HG03039 (cell line): Measurements from ENCODE around the gene C6orf58.
A peak's percentile ranks its signal among the peaks of the same experiment; 100 is the strongest.

Experiments used
- ATAC-seq: cut with Tn5 transposase; IDR thresholded peaks from one replicate; pipeline ENCODE4 v1.9.1; 2021; ENCODE audit warnings: mild to moderate bottlenecking, moderate library complexity; ENCODE audit not compliant: unreplicated experiment

The C6orf58 gene

DNA sequence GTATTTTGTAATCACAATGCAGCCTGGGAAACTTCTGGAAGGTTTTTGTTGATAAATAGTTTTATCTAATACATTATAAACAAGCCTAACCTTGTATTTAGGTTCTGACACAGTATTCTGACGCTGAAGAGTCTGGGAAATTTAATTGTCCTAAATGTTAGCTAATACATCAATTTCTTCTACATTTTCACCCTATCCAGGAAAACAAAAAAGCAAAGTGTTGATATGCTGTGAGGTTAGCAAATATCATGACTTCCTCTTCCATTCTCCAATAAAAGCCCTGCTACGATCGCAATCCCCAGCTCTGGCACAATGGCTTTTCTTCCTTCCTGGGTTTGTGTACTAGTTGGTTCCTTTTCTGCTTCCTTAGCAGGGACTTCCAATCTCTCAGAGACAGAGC, at the start of gene C6orf58:
TSS of gene C6orf58 (plus strand) at position 301 of the 400 bp plus-strand sequence. CDS start at position 313, 12 bp downstream.
- no peak for ATAC-seq

DNA sequence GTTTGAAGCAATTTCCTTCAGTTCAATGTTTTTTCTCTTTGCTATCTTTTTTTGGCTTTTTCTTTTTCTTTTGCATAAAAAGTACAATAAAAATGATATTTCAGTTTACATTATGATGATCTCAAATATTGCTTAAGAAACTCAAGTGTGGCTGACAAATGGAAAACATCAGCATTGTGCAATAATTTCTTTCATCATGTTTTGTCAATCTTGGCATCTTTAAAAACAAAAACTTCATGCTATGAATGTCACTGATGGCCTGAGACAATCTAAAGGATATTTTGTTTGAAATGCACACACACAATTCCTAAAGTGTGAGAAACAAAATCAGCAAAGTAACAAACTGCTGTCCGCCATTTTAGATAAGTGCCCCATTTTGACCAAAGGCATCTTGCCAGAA, 44.0 kb upstream of the C6orf58 start:
- no peak for ATAC-seq

DNA sequence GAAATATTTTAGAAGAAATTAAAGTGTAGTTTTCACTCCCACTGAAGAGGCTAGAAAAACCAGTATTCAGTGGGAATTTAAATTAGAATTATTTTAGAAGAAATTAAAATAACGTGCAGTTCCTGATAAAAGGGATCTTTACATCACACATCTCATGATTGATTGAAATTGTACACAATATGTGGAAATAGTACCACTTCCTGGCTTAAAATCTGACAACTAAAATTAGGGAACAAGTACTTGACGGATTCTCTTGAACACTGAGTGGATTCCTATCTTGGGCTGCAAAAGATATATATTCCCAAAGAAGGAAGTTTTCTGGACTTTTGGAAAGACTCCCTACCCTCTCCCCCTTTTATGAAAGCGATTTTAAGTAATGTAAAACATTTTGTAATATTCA, 43.2 kb upstream of the C6orf58 start:
- no peak for ATAC-seq

DNA sequence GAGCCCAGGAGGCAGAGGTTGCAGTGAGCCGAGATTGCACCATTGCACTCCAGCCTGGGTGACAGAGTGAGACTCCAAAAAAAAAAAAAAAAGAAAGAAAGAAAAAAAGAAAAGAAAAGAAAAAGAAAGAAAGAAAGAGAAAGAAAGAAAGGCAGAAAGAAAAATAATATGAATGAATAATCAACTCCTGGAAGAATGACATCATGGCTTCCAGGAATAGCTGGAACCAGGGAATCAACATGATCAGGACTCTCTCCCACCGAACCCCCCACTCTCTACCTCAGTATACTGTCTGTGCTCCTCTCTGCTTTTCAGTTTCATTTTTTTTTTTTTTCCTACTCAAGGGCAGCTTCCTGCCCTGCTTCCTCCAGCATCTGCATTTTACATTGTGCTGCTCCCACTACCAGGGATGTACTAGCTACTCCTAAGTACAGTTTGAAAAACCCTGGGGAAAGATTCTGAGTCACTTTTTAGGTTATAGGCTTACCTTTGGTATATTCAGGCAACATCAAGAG, 38.2 kb upstream of the C6orf58 start:
- ATAC-seq, result no peak

- no peak for ATAC-seq
Observed at GRCh38 chr6:127539272-127539671, 37.7 kb upstream of the C6orf58 start.

- ATAC-seq, result no peak
Observed at GRCh38 chr6:127547215-127547614, 29.8 kb upstream of the C6orf58 start.

DNA sequence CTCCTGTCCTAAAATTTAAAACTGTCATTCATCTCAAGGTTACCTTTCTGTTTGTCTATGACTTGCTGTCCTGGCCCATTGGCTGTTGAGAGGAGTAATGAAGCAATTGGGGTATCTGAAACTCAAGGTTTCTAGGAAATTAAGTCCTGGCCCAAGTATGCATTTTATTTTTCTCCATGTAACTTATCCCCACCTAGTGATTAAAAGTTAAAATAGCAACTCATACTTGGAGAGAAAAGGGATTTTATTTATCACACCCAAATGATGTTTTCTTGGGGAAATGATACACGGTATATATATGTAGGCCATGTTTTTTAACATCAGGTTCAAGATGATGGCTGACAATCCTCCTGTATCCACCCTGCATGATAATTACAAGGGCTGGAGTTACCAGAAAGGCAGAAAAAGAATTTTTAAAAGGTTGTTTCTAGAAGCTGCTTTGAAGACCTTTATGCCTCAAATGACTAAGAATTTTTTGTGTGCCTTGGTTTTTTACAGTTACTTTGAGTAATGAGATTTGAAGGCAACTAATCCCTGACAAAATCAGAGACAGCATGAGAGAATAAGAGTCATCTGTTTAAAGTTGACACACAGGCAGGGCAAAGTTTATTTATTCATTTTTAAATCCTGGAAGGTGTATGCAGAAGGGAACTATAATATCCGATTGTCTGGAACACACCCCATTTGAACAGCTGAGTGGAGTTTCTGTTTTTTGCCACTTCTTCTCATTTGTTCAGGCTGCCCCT, 28.9 kb upstream of the C6orf58 start:
- no peak for ATAC-seq

DNA sequence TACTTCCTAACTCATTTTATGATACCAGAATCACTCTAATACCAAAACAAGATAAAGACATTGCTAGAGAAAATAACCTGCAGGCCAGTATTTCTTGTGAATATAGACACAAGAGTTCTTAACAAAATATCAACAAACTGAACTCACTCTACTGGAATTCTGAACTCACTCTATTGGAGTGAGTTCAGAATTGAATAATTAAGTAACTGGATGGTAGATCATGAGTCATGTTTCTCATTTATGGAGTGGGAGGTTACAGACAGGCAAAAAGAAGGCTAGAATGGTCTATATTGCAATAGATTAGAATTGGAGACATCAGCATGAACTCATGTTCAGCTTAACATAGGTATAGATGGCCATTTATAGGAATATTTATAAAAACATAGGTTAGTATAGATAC, 26.6 kb upstream of the C6orf58 start:
- ATAC-seq, result no peak

DNA sequence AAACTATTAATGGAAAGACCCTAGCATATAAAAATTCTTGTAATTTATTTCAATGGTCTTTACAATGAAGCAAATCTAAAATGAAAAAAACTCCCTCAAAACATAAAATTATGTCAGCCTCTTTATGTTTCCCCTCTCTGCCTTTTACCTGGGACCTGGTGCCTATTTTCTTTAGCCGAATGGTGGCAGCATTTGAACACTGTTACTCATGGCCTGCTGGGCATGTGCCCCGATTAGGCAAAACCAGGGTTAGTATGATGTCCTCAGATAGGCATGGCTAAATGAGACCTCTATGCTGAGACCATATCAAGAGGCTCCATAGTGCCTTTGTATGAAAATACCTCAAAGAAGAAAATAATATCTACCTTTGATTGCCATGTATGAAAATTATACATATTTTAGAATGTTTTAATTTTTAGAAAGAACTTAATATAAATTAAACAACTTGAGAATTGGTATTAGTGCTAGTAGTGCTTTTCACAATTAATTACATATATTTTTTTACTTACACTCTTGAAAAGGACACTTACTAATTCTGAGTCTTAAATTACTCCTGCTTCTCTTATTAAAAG, 22.5 kb upstream of the C6orf58 start:
- peak; percentile 52 for ATAC-seq

DNA sequence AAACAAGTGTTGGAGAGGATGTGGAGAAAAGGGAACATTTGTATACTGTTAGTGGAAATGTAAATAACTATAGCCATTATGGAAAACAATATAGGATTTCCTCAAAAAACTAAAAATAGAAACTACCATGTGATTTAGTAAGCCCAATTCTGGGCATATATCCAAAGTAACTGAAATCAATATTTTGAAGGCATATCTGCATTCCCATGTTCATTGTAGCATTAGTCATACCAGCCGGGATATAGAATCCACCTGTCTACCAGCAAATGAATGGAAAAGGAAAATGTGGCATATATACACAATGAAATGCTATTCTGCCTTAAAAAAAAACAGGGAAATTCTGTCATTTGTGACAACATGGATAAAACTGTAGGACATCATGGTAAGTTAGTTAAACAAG, 15.3 kb upstream of the C6orf58 start:
- ATAC-seq, result no peak

- no peak for ATAC-seq
Observed at GRCh38 chr6:127564761-127565160, 12.2 kb upstream of the C6orf58 start.

DNA sequence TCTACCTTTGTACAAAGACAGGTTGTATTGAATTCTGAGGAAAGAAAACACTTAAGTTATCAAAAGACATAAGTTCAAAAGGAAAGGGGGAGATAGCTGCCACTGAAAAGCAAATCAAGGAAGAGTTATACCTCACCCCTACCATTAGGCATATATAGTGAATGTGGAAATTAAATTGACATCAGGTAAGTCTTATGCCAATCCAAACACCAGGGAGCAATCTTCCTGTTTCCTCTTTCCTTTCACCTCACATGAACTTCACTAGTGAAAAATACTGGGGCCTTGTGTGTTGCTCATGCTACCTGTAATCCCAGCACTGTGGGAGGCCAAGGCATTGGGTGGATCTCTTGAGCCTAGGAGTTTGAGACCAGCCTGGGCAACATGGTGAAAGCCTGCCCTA, 10.9 kb upstream of the C6orf58 start:
- no peak for ATAC-seq

GRCh38 chr6:127566651-127567050, 10.3 kb upstream of the C6orf58 start:
- ATAC-seq, result no peak

GRCh38 chr6:127567476-127567875, 9.5 kb upstream of the C6orf58 start:
- ATAC-seq, result no peak

GRCh38 chr6:127570739-127571389, 6.1 kb upstream of the C6orf58 start:
- peak; percentile 89 for ATAC-seq

DNA sequence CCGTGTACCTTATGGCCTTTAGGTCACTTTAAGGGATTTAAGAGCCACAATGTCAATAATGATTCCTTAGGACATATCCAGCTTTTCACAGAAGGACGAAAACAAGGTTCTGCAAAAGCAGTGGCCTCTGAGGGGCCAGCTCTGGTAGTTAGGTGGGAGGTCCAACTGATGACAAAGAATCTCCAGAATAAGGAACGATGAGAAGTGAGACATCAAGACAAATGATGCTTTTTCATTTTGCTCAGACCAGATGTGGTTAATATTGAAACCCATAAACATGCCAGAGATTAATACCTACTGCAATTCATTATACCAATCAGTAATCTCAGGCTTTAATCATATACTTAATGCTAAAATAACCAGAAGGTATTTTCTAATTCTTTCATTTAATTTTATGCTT, 1.9 kb downstream of the C6orf58 start:
- no peak for ATAC-seq

- ATAC-seq, result no peak
Observed at GRCh38 chr6:127581576-127581975, 4.6 kb downstream of the C6orf58 start.

- ATAC-seq, result no peak
Observed at GRCh38 chr6:127582777-127583462, 5.9 kb downstream of the C6orf58 start.

DNA sequence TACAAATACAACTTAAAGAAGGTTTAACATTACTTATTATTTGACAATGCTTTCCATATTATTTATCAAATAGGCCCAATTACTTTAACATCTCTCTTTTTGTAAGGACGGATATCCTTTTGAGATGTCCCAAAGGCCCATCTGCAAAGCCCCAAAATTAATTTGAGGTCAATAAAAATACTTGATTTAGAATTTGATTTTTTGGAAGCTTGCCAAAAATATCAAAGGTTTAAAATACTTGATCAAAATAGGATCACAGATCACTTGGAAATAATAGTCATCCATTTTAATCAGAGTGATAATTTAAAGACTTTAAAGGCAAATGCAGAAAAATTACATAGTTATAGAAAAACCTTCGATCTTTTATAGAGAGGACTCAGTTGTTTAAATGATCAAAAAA, 8.1 kb downstream of the C6orf58 start:
- ATAC-seq, result no peak

DNA sequence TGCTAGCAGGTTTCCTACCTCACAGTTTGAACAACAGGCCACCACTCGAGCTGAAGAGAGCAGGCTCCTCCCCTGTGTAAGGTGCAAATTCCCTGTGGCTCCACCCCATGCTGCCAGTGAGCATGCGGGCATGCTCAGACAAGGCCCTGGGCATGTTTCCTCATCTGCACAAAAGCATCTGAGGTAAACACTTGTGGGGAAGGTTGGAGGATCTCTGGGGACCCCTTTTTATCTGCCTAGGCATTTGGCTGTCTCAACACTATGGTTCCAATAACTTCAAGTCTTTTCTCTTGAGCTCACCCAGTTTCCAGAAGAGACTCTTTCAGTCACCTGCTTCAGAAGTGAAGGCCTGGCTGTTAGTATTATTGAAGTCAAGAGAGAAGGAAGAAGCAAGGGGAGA, 9.4 kb downstream of the C6orf58 start:
- ATAC-seq, result no peak

GRCh38 chr6:127587875-127588274, 10.9 kb downstream of the C6orf58 start:
- ATAC-seq, result no peak
